K562 (cell line): Measurements from ENCODE around the gene MEIOB. TPM values are rescaled to one million over a fixed set of nuclear protein-coding genes. Genes with fewer than 3 reads are reported as not detected.

Experiments used
- CC2D1A ChIP-seq: fragments of 450-650 bp; IDR thresholded peaks from 2 replicates; pipeline ENCODE4 v1.6.1; 2017; ENCODE audit warnings: mild to moderate bottlenecking
- HDAC1 ChIP-seq, 2 experiments: fragments of 450-650 bp; IDR thresholded peaks; 2 replicates each; pipeline ENCODE4 v1.6.1; 2016 to 2017; ENCODE audit warnings: inconsistent platforms in 1 of 2, mild to moderate bottlenecking in 1 of 2, moderate library complexity in 1 of 2
- HDAC3 ChIP-seq: fragments of 450-650 bp; IDR thresholded peaks from 2 replicates; pipeline ENCODE4 v1.6.1; 2018; ENCODE audit warnings: borderline replicate concordance, mild to moderate bottlenecking, moderate library complexity; ENCODE audit not compliant: partially characterized antibody
- HNRNPL ChIP-seq: fragments of 200-400 bp; formaldehyde crosslinking; IDR thresholded peaks from 2 replicates; pipeline ENCODE4 v1.6.1; 2017; ENCODE audit warnings: low read depth, mild to moderate bottlenecking, low read length
- KDM1A ChIP-seq, 2 experiments: fragments of 450-650 bp; IDR thresholded peaks; 2 replicates each; pipeline ENCODE4 v1.6.1; 2016; ENCODE audit warnings: mild to moderate bottlenecking in 2 of 2
- MBD1 ChIP-seq: fragments of 250-450 bp; sonication (Bioruptor Pico); IDR thresholded peaks from 2 replicates; pipeline ENCODE4 v1.8.0; 2022; ENCODE audit warnings: inconsistent platforms
- PTBP1 ChIP-seq: fragments of 200-400 bp; formaldehyde crosslinking; IDR thresholded peaks from 2 replicates; pipeline ENCODE4 v1.6.1; 2017; ENCODE audit warnings: low read depth, low read length
- TBP ChIP-seq: optimal IDR thresholded peaks from 2 replicates; pipeline ENCODE3; 2011; ENCODE audit warnings: low read depth, low read length, improper control_type of control experiment
- ZBTB40 ChIP-seq, 2 experiments: fragments of 450-650 bp in 1 of 2; sonication (generic) in 1 of 2; formaldehyde crosslinking in 1 of 2; IDR thresholded peaks; 2 replicates each; pipeline versions ENCODE4 v1.7.1 to v1.9.0; 2016 to 2022; ENCODE audit warnings: inconsistent platforms in 1 of 2, mild to moderate bottlenecking in 1 of 2, missing genetic modification reagents in 1 of 2
- ZNF282 ChIP-seq: sonication (generic); formaldehyde crosslinking; IDR thresholded peaks from 2 replicates; pipeline ENCODE4 v1.8.1; 2023; ENCODE audit warnings: missing genetic modification reagents
- polyA plus RNA-seq, 8 experiments: library from polyadenylated mRNA; depleted of rRNA in 4 of 8; stranded (reverse) in 5 of 8; unstranded in 3 of 8; fragments of >200 nt; fragmentation: Nextera tagmentation in 2 of 8; fragmentation: Illumina TruSeq in 1 of 8; extraction: Ambion mirVana in 2 of 8; extraction: Trizol in 1 of 8; gene quantifications; 2 replicates each; pipeline versions ENCODE4 v1.2.1 to v1.2.3, GENCODE V29; 2011 to 2014; ENCODE audit warnings: inconsistent platforms in 1 of 8, missing spikeins in 1 of 8
- total RNA-seq, 7 experiments: library from RNA; depleted of rRNA in 6 of 7; stranded (reverse); fragments of >200 nt in 6 of 7; fragmentation: Illumina TruSeq in 2 of 7; extraction: Trizol in 2 of 7; gene quantifications; 2 replicates each; pipeline versions ENCODE4 v1.2.1 to v1.2.3, GENCODE V29; 2011 to 2021; ENCODE audit warnings: low replicate concordance in 1 of 7
- TF ChIP-seq, protein P1 (sequence below): sonication (generic); formaldehyde crosslinking; IDR thresholded peaks from 2 replicates; pipeline ENCODE4 v1.5.0; 2020; ENCODE audit warnings: missing genetic modification reagents
- TF ChIP-seq, protein P2 (sequence below): fragments of 200-400 bp; formaldehyde crosslinking; IDR thresholded peaks from 2 replicates; pipeline ENCODE4 v1.6.1; 2017; ENCODE audit warnings: mild to moderate bottlenecking, low read depth, low read length, moderate library complexity

Gene MEIOB
- total and polyA plus RNA-seq, 9 of the 15 experiments (the other 6 are each of a cell fraction or from before 2014, with no cell fraction given), result 25.4 to 203 (median 97.6) TPM

DNA sequence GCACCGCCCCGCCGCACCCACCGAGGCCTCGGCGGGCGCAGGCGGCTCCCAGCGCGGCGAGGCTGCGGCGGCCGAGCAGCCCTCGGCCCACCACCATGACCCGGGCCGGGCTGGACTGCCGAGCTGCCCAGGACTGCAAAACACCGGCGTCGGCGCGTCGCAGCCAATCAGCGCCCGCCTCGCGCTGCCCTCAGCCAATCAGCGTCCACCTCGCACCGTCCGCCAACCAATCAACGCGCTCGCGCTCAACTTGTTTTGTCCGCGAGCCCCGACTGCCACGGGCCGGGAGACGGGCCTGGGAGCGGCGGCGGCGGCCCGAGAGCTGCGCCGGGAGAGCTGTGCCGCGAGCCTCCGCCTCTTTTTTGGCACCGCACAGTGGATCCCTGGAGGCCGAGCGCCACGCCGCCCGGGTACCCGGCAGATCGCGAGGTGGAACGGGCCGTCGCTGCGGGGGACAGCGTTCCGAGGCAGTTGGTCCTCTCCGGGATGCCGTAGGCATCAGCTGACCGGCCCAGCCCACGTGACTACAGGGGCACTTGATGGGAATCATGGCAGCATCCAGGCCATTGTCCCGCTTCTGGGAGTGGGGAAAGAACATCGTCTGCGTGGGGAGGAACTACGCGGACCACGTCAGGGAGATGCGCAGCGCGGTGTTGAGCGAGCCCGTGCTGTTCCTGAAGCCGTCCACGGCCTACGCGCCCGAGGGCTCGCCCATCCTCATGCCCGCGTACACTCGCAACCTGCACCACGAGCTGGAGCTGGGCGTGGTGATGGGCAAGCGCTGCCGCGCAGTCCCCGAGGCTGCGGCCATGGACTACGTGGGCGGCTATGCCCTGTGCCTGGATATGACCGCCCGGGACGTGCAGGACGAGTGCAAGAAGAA is 45.0 kb downstream of the MEIOB start, which contains the start of the genes FAHD1 and HAGH (continued):
- TF ChIP-seq ZBTB40 (IDR thresholded peaks at IDR 0.05), result peak; percentile 47
- TF ChIP-seq ZBTB40 (CRISPR knock-in tag; IDR thresholded peaks at IDR 0.05), result no peak
- no peak for TF ChIP-seq MBD1 (CRISPR knock-in tag)
- peak; percentile 38 to 99; a peak in 3 of 4 replicates for TF ChIP-seq HDAC1 (IDR thresholded peaks at IDR 0.05)
- TF ChIP-seq HDAC3, result no peak
- peak; percentile 58 for TF ChIP-seq TBP
- TF ChIP-seq ZNF282 (CRISPR knock-in tag), result no peak
- no peak; the same call in 1 of the 2 replicates for TF ChIP-seq CC2D1A
- 0 out of 2 replicates have a peak, but pooled peaks have one; percentile 55 for TF ChIP-seq HNRNPL
- TF ChIP-seq, protein P1, sequence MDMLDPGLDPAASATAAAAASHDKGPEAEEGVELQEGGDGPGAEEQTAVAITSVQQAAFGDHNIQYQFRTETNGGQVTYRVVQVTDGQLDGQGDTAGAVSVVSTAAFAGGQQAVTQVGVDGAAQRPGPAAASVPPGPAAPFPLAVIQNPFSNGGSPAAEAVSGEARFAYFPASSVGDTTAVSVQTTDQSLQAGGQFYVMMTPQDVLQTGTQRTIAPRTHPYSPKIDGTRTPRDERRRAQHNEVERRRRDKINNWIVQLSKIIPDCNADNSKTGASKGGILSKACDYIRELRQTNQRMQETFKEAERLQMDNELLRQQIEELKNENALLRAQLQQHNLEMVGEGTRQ (CRISPR knock-in tag), result peak; percentile 100
- TF ChIP-seq, protein P2, sequence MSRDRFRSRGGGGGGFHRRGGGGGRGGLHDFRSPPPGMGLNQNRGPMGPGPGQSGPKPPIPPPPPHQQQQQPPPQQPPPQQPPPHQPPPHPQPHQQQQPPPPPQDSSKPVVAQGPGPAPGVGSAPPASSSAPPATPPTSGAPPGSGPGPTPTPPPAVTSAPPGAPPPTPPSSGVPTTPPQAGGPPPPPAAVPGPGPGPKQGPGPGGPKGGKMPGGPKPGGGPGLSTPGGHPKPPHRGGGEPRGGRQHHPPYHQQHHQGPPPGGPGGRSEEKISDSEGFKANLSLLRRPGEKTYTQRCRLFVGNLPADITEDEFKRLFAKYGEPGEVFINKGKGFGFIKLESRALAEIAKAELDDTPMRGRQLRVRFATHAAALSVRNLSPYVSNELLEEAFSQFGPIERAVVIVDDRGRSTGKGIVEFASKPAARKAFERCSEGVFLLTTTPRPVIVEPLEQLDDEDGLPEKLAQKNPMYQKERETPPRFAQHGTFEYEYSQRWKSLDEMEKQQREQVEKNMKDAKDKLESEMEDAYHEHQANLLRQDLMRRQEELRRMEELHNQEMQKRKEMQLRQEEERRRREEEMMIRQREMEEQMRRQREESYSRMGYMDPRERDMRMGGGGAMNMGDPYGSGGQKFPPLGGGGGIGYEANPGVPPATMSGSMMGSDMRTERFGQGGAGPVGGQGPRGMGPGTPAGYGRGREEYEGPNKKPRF, result no peak
- TF ChIP-seq KDM1A (IDR thresholded peaks at IDR 0.05), result peak in 1 of 2 experiments; percentile 42; a peak in 1 of 4 replicates
- TF ChIP-seq PTBP1, result no peak
